HG03139 (cell line): ENCODE data around the gene CKAP2L.
"Not testable (repeated sequence)": the region's sequence is repeated elsewhere in the genome, so short reads cannot be mapped to it uniquely, and the experiment has no call there.

Experiments used
- ATAC-seq: cut with Tn5 transposase; IDR thresholded peaks from one replicate; pipeline ENCODE4 v1.9.1; 2021; ENCODE audit not compliant: unreplicated experiment

Gene CKAP2L

DNA sequence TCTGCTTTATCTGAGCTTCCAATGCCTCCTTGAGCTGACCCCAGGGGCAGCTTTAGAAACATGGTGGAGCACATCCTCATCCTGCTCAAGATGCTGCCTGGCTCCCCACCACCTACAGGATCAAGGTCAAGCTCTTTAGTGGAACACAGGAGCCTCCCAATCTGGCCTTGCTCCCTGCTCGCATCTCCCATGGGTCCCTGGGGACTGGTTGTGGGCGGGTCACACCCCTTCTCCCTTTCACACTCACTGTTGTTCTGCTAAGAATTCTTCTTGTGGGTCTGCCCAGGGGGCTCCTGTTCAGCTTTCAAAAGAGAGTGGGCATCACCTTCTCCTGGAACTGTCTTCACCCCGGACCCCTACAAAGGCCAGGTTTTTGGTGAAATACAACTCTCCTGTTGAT is 51.9 kb downstream of the CKAP2L start:
- no peak for ATAC-seq

DNA sequence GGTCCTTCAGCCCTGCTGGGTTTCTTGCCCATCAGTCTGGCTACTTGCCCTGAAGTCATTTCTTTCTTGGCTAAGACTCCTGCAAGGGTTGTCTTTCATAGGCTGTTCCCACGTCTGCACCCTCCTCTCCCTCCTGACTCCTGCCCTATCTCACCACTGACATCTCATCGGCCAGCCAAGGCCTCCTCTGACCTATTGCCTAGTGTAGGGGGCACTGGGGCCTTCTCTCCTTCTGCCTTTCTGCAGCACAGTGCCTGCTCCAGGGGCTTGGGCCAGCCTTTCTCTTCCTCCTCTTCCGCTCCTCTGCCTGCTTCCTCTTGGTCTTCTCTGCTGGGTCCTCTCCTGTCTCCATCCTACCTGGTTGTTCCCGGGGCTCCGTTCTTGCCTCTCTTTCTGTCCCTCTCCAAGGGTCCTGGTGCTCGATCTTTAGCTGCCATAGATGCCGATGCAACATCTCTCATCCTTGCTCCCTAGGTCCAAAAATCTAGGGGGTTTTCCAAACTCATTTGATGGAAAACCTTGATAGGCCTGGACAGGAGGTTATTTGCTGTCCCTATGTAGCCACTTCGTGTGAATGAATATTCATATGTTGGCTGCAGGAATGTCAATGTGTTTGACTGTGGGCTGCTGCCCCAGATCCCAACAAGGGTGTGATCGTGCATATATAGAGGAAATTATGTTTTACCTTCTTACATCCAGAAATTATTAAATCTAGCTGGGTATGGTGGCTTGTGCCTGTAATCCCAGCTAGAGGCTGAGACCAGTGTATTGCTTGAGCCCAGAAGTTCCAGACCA is 53.3 kb downstream of the CKAP2L start:
- no peak for ATAC-seq

DNA sequence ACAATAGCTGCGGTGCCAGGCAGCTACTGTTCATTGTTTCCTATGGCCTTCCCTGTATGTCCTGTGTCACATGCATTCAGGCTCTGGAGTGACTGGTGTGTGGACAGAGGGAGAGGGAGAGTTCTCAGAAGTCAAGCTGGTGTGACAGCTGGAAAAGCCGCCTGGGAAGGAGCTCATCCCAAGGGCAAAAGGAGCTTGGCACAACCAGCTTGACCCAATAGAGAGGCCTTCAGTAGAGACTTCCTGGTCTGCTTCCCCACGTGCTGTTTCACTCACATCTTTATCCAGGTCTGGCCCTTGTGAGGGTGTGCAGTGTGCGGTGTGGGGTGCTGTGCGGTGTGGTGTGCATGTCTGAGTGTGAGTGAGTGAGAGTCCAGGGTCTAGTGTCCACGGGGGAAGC is 54.7 kb downstream of the CKAP2L start:
- no peak for ATAC-seq

DNA sequence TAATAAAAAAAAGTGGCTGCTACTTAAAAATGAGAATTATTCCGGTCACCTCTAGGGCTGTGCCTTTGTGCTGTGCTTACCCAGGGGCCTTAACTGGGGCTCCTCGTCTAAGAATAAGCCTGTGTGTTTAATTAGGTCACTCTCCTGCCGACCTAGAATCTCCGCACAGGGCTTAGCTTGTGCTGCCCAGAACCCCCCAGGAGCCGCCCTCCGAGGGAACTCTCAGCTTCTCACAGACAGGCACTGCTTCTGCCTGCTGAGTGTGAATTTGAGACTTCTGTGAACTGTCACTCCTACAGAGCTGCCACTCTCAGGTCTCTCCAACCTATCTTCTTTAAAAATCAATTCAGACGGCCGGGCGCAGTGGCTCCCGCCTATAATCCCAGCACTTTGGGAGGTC is 55.4 kb downstream of the CKAP2L start:
- ATAC-seq, result no peak

DNA sequence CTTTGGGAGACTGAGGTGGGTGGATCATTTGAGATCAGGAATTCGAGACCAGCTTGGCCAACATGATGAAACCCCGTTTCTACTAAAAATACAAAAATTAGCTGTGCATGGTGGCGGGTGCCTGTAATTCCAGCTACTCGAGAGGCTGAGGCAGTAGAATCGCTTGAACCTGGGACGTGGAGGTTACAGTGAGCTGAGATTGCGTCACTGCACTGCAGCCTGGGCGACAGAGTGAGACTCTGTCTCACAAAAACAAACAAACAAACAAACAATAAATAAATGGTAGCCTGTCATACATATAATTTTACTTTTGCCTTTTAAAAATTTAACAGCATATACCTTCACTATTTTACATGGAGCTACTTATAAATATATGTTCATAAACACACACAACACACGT is 57.5 kb downstream of the CKAP2L start:
- not testable (repeated sequence) for ATAC-seq

DNA sequence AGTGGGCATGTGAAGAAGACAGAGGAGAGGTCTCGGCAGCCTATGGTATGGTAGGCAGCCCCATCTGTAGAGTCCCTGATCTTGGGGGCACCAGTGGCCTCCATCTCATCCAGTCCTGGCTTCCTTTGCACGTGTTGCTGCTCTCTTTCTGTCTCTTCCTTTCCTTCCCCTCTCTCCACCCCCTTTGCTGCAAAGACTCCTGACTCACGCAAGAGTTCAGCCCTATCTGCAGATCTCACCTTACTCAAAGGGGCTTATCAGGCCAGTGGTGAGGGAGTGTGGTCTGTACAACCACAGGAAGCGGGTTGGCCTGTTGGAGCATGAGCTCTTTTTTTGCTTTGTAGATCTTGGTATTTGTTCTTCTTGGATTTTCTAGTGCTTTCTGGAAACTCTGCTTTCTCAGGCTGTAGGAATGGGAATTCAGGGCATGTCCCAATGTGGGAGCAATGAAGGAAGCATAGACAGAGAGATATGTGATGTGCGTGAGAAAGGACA is 58.2 kb downstream of the CKAP2L start:
- ATAC-seq, result no peak

DNA sequence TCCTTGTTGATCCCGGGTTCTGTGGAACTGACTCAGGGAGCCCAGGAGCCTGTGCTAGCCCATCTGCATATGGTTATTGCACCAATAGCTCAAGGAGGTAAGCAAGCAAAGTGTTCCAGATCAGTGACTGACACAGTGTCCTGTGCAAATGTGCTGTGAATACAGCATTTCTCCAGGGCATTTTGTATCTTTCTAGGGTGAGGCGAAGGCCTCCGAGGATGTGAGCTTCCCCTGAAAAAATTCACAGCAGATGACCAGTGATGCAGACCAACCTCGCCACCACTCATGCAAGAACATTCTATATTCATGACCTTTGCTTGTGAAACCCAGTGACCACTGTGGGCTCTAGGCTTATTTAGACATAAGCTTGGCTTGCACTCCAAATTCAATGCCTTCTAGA is 58.8 kb downstream of the CKAP2L start:
- ATAC-seq, result no peak

DNA sequence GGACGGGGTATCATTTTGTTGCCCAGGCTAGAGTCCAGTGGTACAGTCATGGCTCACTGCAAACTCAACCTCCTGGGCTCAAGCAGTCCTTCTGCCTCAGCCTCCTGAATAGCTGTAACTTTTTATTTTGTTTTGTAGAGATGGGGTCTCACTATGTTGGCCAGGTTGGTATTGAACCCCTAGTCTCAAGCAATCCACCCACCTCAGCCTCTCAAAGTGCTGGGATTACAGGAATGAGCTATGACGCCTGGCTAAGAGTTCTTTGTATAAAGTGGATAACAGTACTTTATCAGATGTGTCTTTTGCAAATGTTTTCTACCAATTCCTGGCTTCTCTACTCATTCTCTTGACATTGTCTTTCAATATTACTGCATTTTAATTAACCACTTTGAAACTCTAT is 60.7 kb downstream of the CKAP2L start:
- no peak for ATAC-seq

DNA sequence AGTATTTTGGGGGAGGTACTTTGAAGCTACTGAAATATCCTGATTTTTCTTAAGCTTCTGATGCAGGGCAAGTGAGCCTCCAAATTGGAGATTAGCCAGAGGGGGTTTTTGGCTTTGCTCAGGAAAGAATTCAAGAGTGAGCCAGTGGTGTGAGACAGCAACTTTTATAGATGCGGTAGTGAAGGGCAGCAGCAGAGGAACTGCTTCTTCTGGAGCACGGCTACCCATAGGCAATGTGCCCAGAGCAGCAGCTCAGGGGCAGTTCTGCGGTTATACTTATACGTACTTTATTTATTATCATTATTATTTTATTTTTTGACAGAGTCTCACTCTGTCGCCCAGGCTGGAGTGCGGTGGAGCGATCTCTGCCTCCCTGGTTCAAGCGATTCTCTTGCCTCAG is 63.4 kb downstream of the CKAP2L start:
- ATAC-seq, result no peak

DNA sequence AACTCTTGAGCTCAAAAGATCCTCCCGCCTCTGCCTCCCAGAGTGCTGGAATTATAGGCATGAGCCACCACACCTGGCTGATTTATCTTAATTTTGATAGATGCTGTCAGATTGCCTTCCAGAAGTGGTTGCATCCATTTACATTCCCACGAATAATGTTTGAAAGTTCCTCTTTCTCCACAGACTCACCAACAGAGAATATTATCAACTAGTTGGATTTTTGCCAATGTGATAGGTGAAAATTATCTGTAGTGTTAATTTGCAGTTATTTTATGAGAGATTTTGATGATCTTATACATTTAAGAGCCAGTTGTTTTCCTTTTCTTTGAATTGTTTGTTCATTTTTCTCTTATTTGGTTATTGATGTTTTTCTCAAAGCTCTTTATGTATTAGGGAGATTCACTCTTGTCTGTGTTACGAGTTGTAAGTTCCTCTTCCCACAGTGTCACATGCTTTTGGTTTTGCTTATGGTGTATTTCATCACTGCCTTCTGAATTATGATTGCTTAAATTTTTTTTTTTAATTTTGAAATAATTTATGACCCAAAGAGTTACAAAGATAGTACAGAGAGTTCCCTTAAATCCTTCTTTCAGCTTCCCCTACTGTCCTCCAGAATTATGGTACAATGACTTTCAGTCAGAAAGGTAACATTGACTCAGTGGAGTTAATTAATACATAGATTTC is 64.3 kb downstream of the CKAP2L start:
- ATAC-seq, result no peak

DNA sequence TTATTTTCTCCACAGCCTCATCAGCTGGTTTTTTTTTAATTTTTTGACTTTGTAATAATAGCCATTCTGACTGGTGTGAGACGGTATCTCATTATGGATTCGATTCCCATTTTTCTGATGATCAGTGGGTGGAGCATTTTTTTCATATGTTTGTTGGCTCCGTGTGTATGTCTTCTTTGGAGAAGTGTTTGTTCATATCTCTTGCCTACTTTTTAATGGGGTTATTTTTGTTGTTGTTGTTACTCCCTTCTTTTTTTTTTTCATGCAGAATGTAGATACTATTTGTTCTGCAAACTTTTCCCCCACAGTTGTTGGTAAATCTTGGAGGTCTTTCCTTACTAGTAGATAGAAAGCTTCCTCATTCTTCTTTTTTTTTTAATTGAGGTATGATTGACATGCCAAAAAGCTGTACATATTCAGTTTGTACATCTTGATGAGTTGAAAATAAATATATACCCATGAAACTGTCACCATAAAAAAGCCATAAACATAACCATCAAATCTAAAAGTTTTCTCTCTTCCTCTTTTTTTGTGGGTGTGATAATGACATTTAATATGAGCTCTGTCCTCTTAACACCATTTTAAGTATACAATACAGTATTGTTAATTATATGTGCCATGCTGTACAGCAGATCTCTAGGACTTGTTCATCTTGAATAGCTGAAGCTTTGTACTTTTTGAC is 65.4 kb downstream of the CKAP2L start:
- ATAC-seq, result no peak

DNA sequence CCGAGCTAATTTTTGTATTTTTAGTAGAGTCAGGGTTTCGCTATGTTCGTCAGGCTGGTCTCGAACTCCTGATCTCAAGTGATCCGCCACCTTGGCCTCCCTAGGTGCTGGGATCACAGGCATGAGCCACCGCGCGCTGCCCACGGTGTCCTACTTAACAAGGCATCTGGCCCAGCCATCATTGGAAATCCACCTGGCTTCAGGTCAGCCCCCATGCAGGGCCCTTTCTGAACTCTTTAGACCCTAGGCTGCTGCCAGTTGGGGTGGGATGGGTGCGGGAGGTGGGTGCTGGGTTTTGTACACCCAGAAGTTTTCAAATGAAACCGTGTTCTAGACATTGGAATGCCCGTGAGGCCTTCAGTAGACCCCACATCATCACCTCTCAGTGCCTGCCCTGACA is 70.2 kb downstream of the CKAP2L start:
- ATAC-seq, result no peak

DNA sequence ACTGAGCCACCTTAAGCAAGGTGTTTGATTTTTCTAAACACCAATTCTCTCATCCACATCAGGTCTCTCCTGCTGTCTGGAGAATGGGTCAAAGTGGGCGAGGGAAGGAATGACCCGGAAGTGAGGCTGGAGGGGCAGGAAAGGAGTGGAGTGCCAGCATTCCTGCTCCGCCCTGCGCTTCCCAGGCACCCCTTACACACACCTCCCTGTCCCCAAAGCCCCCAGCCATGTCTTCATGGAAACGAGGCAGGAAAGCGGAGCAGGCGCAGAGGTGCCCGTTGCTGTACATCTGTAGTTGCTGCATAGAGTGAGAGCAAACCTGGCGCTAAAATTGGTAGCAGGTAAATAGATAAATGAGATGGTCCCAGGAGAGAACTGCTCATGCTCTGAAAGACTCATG is 70.8 kb downstream of the CKAP2L start:
- ATAC-seq, result no peak

DNA sequence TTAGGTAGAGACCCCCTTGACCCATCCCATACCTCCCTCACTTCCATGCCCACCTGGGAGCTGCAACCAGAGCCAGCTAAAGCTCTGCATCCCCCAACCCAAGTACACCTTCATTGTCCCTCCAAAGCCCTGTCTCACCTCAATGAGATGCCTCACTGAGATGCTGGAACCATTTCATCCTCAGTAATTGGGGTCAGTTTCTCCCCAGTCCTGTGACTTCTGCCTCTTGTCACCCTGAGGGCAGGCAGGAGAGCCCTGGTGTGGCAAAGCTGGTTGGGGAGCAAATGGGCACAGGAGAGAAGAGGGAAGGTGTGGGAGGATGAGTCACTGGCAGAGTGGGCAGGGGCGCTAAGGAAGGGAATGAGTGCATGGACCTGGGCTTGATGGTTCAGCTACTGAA is 71.5 kb downstream of the CKAP2L start:
- ATAC-seq, result no peak

DNA sequence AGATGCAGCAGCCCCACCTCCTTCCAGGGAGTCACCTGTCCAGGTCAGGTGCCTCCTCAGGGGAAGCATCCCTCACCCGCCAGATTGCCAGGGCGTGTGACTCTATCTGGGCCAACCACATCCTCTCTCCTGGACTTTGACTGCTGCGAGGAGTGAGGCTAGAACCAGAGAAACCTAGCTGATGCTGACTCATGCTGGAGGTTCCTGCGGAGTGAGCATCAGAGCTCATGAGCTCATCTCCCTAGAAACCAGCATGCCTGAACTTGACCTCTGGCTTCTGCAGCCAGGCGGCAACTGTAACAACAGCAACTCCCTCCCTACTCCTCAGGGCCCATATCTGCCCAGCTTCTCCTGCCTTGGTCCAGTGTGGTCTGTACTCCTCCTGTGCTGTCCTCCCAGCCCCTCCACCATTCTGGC is 71.9 kb downstream of the CKAP2L start:
- ATAC-seq, result peak; percentile 77

DNA sequence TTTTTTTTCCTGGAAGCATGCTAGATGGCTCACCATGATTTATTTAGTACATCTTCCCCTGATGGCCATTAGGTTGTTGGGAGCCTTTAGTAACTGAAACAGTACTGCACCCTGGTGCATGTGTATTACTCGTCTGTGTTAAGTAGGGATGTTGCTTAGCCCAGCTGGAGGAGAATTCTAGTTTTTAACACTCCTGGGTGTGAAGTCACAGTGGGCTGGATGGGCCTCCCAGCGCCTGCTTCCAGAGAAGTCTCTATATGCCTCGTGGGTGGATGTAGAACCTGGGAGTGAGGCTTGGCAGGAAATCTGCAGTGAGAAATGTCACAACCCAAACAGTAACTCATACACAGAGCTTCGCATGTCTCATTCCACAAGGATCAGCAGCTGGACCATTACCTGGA is 72.5 kb downstream of the CKAP2L start:
- ATAC-seq, result no peak

DNA sequence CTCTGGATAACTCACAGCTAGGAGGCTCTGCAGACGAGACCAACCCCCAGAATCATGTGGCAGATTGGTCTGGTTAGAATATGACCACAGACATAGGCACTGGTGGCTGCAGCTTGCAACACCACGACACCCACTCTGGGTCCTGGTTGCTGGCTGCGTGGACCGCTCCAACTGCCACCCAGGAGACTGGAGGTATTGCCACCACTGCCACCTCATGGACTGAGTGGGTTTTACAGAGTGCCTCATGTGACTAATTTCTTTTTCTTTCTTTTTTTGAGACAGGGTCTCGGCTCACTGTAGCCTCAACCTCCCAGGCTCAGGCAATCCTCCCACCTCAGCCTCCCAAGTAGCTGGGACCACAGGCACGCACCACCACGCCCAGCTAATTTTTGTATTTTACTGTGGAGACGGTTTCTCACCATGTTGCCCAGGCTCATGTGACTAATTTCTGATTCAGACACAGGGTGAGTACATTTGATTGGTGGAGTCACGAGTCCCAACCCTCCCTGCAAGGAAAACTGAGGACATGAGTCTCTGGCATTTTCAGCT is 73.5 kb downstream of the CKAP2L start:
- no peak for ATAC-seq

DNA sequence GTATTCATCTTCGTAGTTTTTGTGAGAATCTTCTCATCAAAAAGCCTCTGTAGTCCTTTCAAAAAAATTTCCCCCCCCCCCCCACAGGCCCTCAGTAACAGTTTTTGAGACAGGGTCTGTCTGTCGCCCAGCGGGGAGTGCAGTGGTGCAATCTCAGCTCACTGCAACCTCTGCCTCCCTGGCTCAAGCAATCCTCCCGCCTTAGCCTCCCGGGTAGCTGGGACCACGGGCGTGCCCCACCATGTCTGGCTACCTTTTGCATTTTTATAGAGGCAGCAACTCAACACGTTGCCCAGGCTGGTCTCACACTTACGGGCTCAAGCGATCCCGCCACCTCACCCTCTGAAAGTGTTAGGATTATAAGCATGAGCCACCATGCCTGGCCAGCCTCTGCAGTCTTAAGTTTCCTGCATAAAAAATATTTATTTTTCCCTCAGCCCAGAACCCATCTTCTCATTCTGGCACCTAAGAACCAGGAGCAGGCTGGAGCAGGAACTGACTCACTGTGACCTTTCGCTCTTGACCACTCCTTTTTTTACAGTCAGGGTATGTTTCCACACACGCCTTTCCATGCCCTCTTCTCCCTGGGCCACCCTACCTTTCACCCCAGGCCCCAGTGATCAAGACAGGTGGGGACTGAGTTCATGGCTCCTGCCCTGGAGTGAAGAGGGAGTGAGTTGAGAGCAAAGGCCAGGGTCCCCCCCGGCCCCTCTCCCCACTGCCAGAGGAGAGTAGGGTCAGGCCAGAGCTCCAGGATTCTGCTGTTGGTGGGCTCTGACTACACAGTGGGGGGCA is 76.1 kb downstream of the CKAP2L start:
- no peak for ATAC-seq

DNA sequence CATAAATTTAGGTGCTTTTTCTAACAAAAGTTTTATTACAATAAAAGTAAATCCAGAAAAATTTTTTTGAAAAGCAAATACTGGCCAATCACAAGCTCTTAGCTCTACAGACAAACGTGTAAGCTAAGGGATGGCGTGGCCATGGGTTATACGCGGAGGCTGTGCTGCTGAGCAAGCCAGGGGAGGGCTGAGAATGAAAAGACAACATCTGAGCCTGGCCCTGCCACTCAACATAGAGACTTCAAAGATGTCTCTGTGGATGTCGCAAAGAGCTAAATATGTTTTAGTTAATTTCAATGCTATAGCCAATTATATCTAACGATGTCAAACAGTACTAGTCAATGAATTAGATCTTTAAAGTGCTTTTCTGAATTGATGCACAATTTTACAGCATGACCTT is 76.9 kb downstream of the CKAP2L start:
- ATAC-seq, result no peak
